Uterus (tissue), 4 donors: ENCODE results near the gene TCF4. TPM values are rescaled to one million over a fixed set of nuclear protein-coding genes. Genes with fewer than 3 reads are reported as not detected.

ENCODE experiments used
- DNase-seq, 2 donors: peaks; one replicate each; pipeline ENCODE4 v3.0.0-alpha.2; 2019 to 2020
- H3K27ac ChIP-seq, 2 donors: fragments of 200-600 bp; sonication (generic); 1 replicate in 1 of 2; 2 replicates in 1 of 2; pipeline ENCODE4 v1.5.1; 2016 to 2018
- H3K27me3 ChIP-seq, 2 donors: fragments of 200-600 bp; sonication (generic); one replicate each; pipeline ENCODE4 v1.5.1; 2018 to 2019; ENCODE audit warnings: control low read depth in 1 of 2
- H3K36me3 ChIP-seq, 2 donors: fragments of 200-600 bp; sonication (generic); one replicate each; pipeline ENCODE4 v1.5.1; 2019; ENCODE audit warnings: control low read depth in 1 of 2
- H3K4me1 ChIP-seq, 2 donors: fragments of 200-600 bp; sonication (generic); one replicate each; pipeline ENCODE4 v1.5.1; 2018 to 2019; ENCODE audit warnings: control low read depth in 1 of 2
- H3K4me3 ChIP-seq, 2 donors: fragments of 200-600 bp; sonication (generic); 1 replicate in 1 of 2; 2 replicates in 1 of 2; pipeline ENCODE4 v1.5.1; 2018 to 2019; ENCODE audit warnings: mild to moderate bottlenecking in 1 of 2
- H3K9me3 ChIP-seq, 2 donors: fragments of 200-600 bp; sonication (generic); one replicate each; pipeline ENCODE4 v1.5.1; 2019; ENCODE audit warnings: control low read depth in 1 of 2
- POLR2A ChIP-seq, 2 donors: fragments of 450-650 bp; IDR thresholded peaks; one replicate each; pipeline ENCODE4 v1.6.1; 2016; ENCODE audit warnings: antibody characterized with exemption in 2 of 2, mild to moderate bottlenecking in 1 of 2, moderate library complexity in 1 of 2
- intact Hi-C: fragments of 100-400 bp; cut with DNase I; formaldehyde crosslinking; loops from one replicate; pipeline ENCODE4 v1.15.1; 2023; ENCODE audit warnings: low total_unique reads
- total RNA-seq, 4 donors: library from RNA; depleted of rRNA in 3 of 4; stranded (reverse); fragments of >200 nt in 3 of 4; gene quantifications; one replicate each; pipeline versions ENCODE4 v1.1.0 to v1.2.4, GENCODE V29; 2014 to 2023
- TF ChIP-seq, protein P1 (sequence below), 4 experiments: fragments of 200-600 bp in 2 of 4; fragments of 450-650 bp in 2 of 4; sonication (generic) in 2 of 4; IDR thresholded peaks; one replicate each; pipeline ENCODE4 v1.5.1; 2016 to 2019; ENCODE audit warnings: antibody characterized with exemption in 4 of 4, mild to moderate bottlenecking in 2 of 4, moderate library complexity in 1 of 4
- donor health status: DM: yes; HTN: yes; CAD: no.

Gene TCF4
- total RNA-seq, 4 donors from 2014 or later, result 123 to 514 (median 163) TPM

DNA sequence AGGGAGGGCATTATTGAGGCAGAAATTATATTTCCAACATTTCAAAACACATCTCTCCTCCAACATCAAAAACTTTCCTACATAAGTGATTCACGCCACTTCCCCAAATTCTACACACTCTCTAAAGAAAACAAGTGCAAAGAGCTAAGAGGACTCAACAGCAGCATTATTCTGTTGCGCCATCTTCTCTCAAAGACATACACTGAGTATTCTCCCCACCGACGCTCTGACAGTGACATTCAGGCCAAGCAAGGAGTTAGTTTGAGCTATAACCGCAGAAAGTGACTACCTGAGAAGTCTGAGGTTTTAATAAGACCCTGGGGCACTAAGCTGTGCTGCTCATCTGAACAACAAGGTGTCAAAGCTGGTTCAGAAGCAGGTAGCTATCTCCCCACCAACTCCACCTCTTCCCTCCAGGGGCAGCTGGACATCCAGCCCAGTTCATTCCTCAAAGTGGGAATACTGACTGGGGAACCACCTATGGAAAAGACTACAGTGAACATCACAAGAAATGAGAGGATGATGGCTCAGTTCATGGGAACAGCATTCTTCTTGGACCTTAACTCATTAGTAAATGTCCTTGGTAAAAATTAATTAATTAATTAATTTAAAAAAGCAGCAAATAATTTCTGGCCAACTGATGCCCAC, 319.2 kb downstream of the TCF4 start:
- H3K36me3 ChIP-seq, result no peaks in the 10 kb centered on the region
- DNase-seq, result no peak
- H3K4me1 ChIP-seq, result peaks cover 0 to 11% of the 10 kb centered on the region in 2 donors
- intact Hi-C loops, result no loop called here
- no peak overlapping the region for H3K27ac ChIP-seq
- H3K4me3 ChIP-seq, result no peak overlapping the region
- no peaks in the 10 kb centered on the region for H3K27me3 ChIP-seq
- TF ChIP-seq POLR2A (IDR thresholded peaks at IDR 0.05), result no peak
- TF ChIP-seq, protein P1, sequence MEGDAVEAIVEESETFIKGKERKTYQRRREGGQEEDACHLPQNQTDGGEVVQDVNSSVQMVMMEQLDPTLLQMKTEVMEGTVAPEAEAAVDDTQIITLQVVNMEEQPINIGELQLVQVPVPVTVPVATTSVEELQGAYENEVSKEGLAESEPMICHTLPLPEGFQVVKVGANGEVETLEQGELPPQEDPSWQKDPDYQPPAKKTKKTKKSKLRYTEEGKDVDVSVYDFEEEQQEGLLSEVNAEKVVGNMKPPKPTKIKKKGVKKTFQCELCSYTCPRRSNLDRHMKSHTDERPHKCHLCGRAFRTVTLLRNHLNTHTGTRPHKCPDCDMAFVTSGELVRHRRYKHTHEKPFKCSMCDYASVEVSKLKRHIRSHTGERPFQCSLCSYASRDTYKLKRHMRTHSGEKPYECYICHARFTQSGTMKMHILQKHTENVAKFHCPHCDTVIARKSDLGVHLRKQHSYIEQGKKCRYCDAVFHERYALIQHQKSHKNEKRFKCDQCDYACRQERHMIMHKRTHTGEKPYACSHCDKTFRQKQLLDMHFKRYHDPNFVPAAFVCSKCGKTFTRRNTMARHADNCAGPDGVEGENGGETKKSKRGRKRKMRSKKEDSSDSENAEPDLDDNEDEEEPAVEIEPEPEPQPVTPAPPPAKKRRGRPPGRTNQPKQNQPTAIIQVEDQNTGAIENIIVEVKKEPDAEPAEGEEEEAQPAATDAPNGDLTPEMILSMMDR (IDR thresholded peaks at IDR 0.05), result no peak
- no peaks in the 10 kb centered on the region for H3K9me3 ChIP-seq

DNA sequence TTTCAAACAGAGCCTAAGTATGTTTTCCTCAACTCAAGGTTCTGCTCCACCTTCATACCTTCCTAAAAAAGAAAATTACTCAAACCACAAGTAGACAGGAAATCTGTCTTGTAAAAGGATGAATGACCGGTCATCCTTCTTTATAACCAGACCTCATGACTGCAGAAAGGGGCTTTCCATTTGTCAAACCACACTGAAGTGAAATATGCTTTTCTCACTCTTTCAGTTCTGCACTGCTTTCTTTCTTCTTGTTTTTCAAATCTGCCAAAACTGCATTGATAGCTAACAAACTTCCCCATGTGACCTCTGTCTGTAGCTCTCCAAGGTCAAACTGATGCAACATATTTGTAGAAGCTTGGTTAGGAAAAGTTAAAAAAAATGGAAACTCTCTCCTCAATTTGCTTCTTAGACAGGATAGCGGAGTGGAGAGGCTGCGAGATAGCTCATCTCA, 319.8 kb downstream of the TCF4 start:
- TF ChIP-seq POLR2A (IDR thresholded peaks at IDR 0.05), result no peak
- TF ChIP-seq, protein P1 (IDR thresholded peaks at IDR 0.05), result no peak
- Histone ChIP-seq H3K4me1 (peaks cover 0 to 11% of the 10 kb centered on the region in 2 donors), H3K4me3 (no peak overlapping the region), H3K9me3 (no peaks in the 10 kb centered on the region), H3K36me3 (no peaks in the 10 kb centered on the region), H3K27me3 (no peaks in the 10 kb centered on the region), H3K27ac (no peak overlapping the region)
- intact Hi-C loops, result no loop called here
- DNase-seq, result no peak

DNA sequence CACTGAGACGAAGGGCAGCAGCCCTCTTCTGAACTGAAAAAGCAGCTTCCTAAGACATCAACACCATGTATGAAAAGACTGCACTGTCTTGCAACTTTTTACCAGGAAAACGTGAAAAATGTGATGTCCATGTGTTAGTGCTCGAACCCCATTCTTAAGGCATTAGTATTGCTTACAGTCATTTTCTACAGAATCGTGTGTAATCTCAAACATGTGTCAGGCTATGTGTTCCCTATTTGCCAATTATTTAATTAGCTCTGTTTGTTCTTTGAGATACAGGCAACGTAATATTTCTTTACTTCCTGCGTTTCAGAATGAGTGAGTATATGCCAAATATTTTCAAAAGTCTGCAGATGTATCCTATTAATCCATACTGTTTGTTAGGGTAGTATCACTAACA, 321.0 kb downstream of the TCF4 start:
- intact Hi-C loops, result no loop called here
- Histone ChIP-seq H3K4me3 (no peak overlapping the region), H3K9me3 (no peaks in the 10 kb centered on the region), H3K27me3 (no peaks in the 10 kb centered on the region), H3K27ac (no peak overlapping the region), H3K4me1 (peaks cover 0 to 11% of the 10 kb centered on the region in 2 donors), H3K36me3 (no peaks in the 10 kb centered on the region)
- DNase-seq, result no peak
- no peak for TF ChIP-seq POLR2A (IDR thresholded peaks at IDR 0.05)
- TF ChIP-seq, protein P1 (IDR thresholded peaks at IDR 0.05), result no peak

DNA sequence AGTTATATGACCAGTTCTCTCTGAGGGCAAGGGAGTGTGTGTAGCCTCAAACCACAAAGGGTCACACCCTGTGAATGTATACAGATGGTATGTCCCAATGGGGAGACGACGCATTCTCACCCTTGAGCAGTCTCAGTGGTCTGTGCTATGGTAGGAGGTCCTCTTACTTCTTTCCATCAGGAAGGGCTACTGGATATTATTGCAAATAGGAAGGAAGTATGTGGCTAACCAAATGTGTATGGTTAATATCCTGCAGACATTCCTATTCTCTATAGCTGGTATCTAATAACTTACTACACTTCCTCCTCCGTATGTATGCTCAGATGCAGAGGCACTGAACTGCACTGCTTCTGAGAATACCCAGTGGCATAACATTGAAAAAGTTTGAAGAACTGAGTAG, 322.0 kb downstream of the TCF4 start:
- intact Hi-C loops, result no loop called here
- H3K36me3 ChIP-seq, result no peaks in the 10 kb centered on the region
- peak overlapping the region in 1 of 2 donors; percentile 57 for H3K27ac ChIP-seq

DNA sequence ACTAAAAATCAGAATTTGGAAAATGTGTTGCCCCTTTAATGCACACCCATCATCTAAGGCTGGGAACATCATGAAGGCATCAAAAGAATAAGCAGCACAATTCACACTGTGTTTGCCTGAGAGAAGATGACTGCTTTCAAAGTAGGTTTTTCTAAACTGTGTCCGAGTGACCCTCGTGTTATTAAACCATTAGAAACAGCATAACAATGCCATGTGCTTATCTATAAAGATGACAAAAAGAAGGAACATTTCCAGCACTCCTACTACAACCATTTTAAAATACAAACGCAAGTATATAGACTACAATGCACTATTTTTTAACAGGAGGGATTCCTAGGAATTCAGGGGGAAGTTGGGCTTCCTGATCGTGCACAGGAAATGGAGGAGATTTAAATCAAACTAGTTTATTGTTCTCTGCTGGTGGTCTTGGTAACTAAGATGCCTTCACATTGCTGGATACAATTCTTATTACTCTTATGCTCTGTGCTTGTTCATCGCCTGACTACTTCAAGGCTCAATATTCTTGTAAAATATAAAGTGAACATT, 322.8 kb downstream of the TCF4 start:
- intact Hi-C loops, result no loop called here
- Histone ChIP-seq H3K9me3 (no peaks in the 10 kb centered on the region), H3K4me1 (peaks cover 0 to 11% of the 10 kb centered on the region in 2 donors), H3K27ac (peak overlapping the region; percentile 57 to 65), H3K4me3 (no peak overlapping the region), H3K27me3 (no peaks in the 10 kb centered on the region), H3K36me3 (no peaks in the 10 kb centered on the region)
- no peak for TF ChIP-seq POLR2A (IDR thresholded peaks at IDR 0.05)
- TF ChIP-seq, protein P1 (IDR thresholded peaks at IDR 0.05), result no peak
- DNase-seq, result no peak

More for the DNA sequence above, 322.0 kb downstream of the TCF4 start:
- H3K9me3 ChIP-seq, result no peaks in the 10 kb centered on the region
- DNase-seq, result no peak
- H3K4me3 ChIP-seq, result no peak overlapping the region
- H3K4me1 ChIP-seq, result peaks cover 0 to 11% of the 10 kb centered on the region in 2 donors
- H3K27me3 ChIP-seq, result no peaks in the 10 kb centered on the region
- TF ChIP-seq, protein P1 (IDR thresholded peaks at IDR 0.05), result no peak
- TF ChIP-seq POLR2A (IDR thresholded peaks at IDR 0.05), result no peak
